Measurements from ENCODE around the gene PRM1. TPM values are rescaled to one million over a fixed set of nuclear protein-coding genes. Genes with fewer than 3 reads are reported as not detected.
A peak's percentile ranks its signal among the peaks of the same experiment; 100 is the strongest.
"Not testable (repeated sequence)": the region's sequence is repeated elsewhere in the genome, so short reads cannot be mapped to it uniquely, and the experiment has no call there.

PRM1 gene
- total and polyA plus RNA-seq, 8 donors, result not detected

DNA sequence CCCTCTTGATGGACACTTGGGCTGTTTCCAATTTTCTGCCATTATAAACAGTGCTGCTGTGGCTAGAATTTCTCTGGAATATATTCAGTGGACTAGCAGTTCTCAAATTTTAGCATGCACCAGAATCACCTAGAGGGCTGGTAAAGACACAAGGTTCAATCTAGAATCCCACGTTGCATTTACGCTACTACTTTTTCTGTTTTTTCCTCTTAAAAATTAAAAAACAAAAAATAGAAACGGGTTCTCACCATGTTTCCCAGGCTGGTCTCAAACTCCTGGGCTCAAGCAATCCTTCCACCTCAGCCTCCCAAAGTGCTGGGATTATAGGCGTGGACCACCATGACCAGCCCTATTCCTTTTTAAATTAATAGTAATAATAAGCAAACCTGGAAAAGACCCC lies 14.5 kb upstream of the PRM1 start:
- Histone ChIP-seq H3K27me3 (no peaks in the 10 kb centered on the region), H3K9me3 (no peaks in the 10 kb centered on the region), H3K27ac (peak overlapping the region in 1 of 5 donors; percentile 73), H3K36me3 (no peaks in the 10 kb centered on the region), H3K4me3 (no peak overlapping the region), H3K4me1 (peaks cover 16 to 28% (median 25%) of the 10 kb centered on the region in 4 donors)
- 92 to 97% (median 93%) methylated on average over 4 of the region's 4 CpGs for WGBS, 5 donors
- TF ChIP-seq POLR2AphosphoS5 (IDR thresholded peaks at IDR 0.05), result no peak
- no peak for TF ChIP-seq EP300 (IDR thresholded peaks at IDR 0.05)
- TF ChIP-seq, protein P1, sequence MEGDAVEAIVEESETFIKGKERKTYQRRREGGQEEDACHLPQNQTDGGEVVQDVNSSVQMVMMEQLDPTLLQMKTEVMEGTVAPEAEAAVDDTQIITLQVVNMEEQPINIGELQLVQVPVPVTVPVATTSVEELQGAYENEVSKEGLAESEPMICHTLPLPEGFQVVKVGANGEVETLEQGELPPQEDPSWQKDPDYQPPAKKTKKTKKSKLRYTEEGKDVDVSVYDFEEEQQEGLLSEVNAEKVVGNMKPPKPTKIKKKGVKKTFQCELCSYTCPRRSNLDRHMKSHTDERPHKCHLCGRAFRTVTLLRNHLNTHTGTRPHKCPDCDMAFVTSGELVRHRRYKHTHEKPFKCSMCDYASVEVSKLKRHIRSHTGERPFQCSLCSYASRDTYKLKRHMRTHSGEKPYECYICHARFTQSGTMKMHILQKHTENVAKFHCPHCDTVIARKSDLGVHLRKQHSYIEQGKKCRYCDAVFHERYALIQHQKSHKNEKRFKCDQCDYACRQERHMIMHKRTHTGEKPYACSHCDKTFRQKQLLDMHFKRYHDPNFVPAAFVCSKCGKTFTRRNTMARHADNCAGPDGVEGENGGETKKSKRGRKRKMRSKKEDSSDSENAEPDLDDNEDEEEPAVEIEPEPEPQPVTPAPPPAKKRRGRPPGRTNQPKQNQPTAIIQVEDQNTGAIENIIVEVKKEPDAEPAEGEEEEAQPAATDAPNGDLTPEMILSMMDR (IDR thresholded peaks at IDR 0.05), result no peak
- no peak for TF ChIP-seq POLR2A (IDR thresholded peaks at IDR 0.05)
- DNase-seq, result no peak
- intact Hi-C loops (cut with DNase I; ENCODE audit: low total_unique reads), result no loop called here

DNA sequence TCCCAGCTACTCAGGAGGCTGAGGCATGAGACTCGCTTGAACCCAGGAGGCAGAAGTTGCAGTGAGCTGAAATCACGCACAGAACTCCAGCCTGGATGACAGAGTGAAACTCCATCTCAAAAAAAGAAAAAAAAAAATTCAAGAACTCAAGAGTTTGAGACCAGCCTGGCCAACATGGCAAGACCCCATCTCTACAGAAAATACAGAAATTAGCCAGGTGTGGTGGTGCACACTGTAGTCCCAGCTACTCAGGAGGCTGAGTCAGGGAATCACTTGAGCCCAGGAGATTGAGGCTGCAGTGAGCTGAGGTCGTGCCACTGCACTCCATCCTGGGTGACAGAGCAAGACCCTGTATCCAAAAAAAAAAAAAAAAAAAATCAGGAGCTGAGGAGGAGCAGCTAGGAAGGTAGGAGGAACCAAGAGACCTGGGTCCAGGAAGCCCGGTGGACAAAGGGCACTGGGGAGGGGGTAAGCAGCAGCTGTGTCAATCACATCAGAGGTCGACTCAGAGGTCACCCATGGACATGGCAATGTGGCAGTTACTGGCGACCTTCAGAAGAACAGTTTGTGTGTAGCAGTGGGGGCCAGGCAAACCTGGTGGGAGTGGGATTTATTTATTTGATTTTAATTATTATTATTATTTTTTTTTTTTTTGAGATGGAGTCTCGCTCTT lies 11.1 kb upstream of the PRM1 start:
- TF ChIP-seq POLR2AphosphoS5 (IDR thresholded peaks at IDR 0.05) (no peak), POLR2A (IDR thresholded peaks at IDR 0.05) (no peak), EP300 (IDR thresholded peaks at IDR 0.05) (no peak)
- TF ChIP-seq, protein P1 (IDR thresholded peaks at IDR 0.05), result no peak
- DNase-seq, result no peak
- intact Hi-C loops (cut with DNase I; ENCODE audit: low total_unique reads), result no loop called here
- no peak overlapping the region for H3K27ac ChIP-seq
- H3K4me3 ChIP-seq, result no peak overlapping the region
- WGBS, 5 donors, result 86 to 90% (median 88%) methylated on average over 7 of the region's 7 CpGs
- peaks cover 6 to 16% (median 13%) of the 10 kb centered on the region in 4 donors for H3K4me1 ChIP-seq
- no peaks in the 10 kb centered on the region for H3K9me3 ChIP-seq
- H3K27me3 ChIP-seq, result no peaks in the 10 kb centered on the region
- no peaks in the 10 kb centered on the region for H3K36me3 ChIP-seq

DNA sequence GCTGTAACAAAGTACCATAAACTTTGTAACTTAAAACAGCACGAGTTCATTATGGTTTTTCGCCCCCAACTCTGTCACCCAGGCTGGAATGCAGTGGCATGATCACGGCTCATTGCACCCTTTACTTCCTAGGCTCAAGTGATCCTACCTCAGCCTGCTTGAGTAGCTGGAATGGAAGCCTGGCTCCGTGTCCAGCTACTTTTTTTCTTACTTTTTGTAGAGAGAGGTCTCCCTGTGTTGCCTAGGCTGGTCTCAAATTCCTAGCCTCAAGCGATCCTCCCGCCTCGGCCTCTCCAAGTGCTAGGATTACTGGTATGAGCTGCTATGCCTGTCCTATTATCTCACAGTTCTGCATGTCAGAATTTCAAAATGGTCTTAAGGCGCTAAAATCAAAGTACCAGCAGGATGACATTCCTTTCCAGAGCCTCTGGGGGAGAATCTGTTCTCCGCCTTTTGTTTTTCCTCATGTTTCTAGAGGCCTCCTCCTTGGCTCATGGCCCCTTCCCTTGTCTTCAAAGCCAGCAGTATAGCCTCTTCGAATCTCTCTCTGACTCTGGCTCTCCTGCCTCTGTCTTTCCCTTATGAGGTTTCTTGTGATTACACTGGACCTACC lies 10.1 kb upstream of the PRM1 start:
- intact Hi-C loops (cut with DNase I; ENCODE audit: low total_unique reads), result no loop called here
- Histone ChIP-seq H3K36me3 (no peaks in the 10 kb centered on the region), H3K27ac (no peak overlapping the region), H3K9me3 (no peaks in the 10 kb centered on the region), H3K4me3 (no peak overlapping the region), H3K4me1 (peaks cover 0 to 6% (median 3%) of the 10 kb centered on the region in 4 donors), H3K27me3 (no peaks in the 10 kb centered on the region)
- WGBS, 5 donors, result 67 to 84% (median 74%) methylated on average over 10 of the region's 10 CpGs
- peak in 1 of 2 donors; percentile 46 for DNase-seq
- TF ChIP-seq, protein P1 (IDR thresholded peaks at IDR 0.05), result no peak
- TF ChIP-seq POLR2A (IDR thresholded peaks at IDR 0.05) (no peak), EP300 (IDR thresholded peaks at IDR 0.05) (no peak), POLR2AphosphoS5 (IDR thresholded peaks at IDR 0.05) (no peak)

DNA sequence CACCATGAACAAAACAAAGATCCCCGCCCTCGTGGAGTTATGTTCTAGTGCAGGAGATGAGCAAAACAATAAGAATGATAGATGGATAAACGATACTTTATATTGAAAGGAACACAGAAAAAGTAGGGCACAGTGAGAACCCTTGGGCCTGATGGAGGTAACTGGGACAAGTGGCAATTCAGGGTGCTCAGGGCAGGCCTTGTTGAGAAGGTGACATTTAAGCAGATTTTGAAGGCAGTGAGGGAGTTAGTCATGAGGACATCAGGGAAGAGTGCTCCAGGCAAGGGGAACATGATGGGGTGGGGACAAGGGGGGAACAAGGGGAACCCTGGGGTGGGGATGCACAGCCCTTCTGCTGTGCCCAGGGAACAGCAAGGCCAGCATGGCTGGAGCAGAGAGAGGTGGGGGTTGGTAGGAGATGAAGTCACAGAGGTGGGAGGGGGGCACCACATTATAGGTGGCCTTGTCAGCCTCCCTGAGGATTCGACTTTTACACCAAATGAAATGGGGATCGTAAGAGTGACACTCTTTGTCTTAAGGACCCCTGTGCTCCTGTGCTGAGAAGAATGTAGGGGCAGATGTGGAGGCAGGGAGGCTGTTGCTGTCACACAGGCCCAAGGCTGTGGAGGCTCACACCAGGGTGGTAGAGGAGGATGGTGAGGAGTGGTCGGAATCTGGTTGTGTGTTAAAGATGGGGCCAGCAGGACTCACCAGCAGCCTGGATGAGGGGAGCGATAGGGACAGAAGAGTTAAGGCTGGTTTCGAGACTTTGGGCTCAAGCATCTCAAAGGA lies 9.2 kb upstream of the PRM1 start:
- 91 to 94% (median 93%) methylated on average over 8 of the region's 8 CpGs for WGBS, 5 donors
- no peak overlapping the region for H3K27ac ChIP-seq
- H3K36me3 ChIP-seq, result no peaks in the 10 kb centered on the region
- intact Hi-C loops (cut with DNase I; ENCODE audit: low total_unique reads), result no loop called here
- no peak for DNase-seq
- no peak for TF ChIP-seq POLR2A (IDR thresholded peaks at IDR 0.05)
- TF ChIP-seq EP300 (IDR thresholded peaks at IDR 0.05), result no peak
- TF ChIP-seq POLR2AphosphoS5 (IDR thresholded peaks at IDR 0.05), result no peak
- TF ChIP-seq, protein P1 (IDR thresholded peaks at IDR 0.05), result no peak
- no peak overlapping the region for H3K4me3 ChIP-seq
- no peaks in the 10 kb centered on the region for H3K9me3 ChIP-seq
- no peaks in the 10 kb centered on the region for H3K27me3 ChIP-seq
- H3K4me1 ChIP-seq, result no peaks in the 10 kb centered on the region

DNA sequence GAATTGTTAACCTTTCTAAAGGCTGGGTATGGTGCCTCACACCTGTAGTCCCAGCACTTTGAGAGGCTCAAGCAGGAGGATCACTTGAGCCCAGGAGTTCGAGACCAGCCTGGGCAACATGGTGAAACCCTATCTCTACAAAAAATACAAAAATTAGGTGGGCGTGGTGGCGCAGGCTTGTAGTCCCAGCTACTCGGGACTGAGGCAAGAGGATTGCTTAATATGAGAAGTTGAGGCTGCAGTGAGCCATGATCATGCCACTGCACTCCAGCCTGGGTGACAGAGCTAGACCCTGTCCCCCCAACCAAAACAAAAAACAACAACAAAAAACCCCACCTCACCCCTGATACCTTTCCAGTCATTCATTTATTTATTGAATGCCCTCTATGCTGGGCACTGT lies 8.6 kb upstream of the PRM1 start:
- H3K36me3 ChIP-seq; H3K27ac ChIP-seq; H3K9me3 ChIP-seq; H3K4me3 ChIP-seq; H3K4me1 ChIP-seq; intact Hi-C loops (cut with DNase I; ENCODE audit: low total_unique reads); H3K27me3 ChIP-seq; DNase-seq: not testable (repeated sequence)
- WGBS, 5 donors, result 81 to 96% (median 89%) methylated on average over 4 of the region's 4 CpGs
